DOHH2 (cell line): Measurements from ENCODE around the gene CDKAL1.

Experiments used
- EZH2phosphoT487 ChIP-seq: fragments of 200-600 bp; sonication (generic); IDR thresholded peaks from 2 replicates; pipeline ENCODE4 v1.6.1; 2017; ENCODE audit warnings: borderline replicate concordance, mild to moderate bottlenecking, antibody characterized with exemption, low read length, moderate library complexity, mixed read lengths
- TF ChIP-seq, protein P1 (sequence below): fragments of 200-600 bp; sonication (generic); IDR thresholded peaks from one replicate; pipeline ENCODE4 v1.5.1; 2014; ENCODE audit warnings: antibody characterized with exemption, mild to moderate bottlenecking, low read depth, low read length; ENCODE audit not compliant: poor library complexity, severe bottlenecking

DNA sequence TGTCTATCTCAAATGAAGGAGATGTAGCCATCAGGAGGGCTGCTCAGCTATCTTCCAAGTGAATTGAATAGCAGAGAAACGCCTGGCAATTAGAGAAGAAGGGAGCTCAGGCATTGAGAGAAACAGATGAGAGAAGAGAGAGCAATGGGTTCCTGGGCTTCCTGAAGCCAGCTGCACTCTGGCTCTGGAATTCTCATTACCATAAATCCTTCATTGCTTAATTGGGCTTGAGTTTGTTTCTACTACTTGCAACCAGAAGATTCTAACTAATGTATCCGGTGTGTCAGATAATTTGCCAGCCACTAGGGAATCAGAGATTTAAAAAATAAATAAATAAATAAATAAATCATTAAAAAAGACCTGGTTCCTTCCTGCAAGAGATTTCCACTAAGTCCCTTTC, 25.0 kb upstream of the CDKAL1 start:
- TF ChIP-seq, protein P1, sequence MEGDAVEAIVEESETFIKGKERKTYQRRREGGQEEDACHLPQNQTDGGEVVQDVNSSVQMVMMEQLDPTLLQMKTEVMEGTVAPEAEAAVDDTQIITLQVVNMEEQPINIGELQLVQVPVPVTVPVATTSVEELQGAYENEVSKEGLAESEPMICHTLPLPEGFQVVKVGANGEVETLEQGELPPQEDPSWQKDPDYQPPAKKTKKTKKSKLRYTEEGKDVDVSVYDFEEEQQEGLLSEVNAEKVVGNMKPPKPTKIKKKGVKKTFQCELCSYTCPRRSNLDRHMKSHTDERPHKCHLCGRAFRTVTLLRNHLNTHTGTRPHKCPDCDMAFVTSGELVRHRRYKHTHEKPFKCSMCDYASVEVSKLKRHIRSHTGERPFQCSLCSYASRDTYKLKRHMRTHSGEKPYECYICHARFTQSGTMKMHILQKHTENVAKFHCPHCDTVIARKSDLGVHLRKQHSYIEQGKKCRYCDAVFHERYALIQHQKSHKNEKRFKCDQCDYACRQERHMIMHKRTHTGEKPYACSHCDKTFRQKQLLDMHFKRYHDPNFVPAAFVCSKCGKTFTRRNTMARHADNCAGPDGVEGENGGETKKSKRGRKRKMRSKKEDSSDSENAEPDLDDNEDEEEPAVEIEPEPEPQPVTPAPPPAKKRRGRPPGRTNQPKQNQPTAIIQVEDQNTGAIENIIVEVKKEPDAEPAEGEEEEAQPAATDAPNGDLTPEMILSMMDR, result no peak
- no peak for TF ChIP-seq EZH2phosphoT487
